Urothelium cell line (cell line): Measurements from ENCODE around the gene ZSWIM3.
"Not testable (repeated sequence)": the region's sequence is repeated elsewhere in the genome, so short reads cannot be mapped to it uniquely, and the experiment has no call there.

Experiments used
- DNase-seq: peaks from one replicate; pipeline ENCODE4 v3.0.0; 2011; ENCODE audit warnings: low spot score, mixed read lengths
- FAIRE-seq: peaks from 2 replicates; lab custom pipeline; 2011; peaks lifted over from hg19 to GRCh38; lab: Jason Lieb, UNC

The ZSWIM3 gene

GRCh38 chr20:45859916-45860315 lies 2.5 kb downstream of the ZSWIM3 start:
- DNase-seq (no peak), FAIRE-seq (no peak)

GRCh38 chr20:45860560-45861220 lies 3.3 kb downstream of the ZSWIM3 start:
- FAIRE-seq (no peak), DNase-seq (no peak)

- DNase-seq (no peak), FAIRE-seq (no peak)
These were observed 4.0 kb downstream of the ZSWIM3 start for GRCh38 chr20:45861221-45862075.

GRCh38 chr20:45863543-45864470 lies 6.4 kb downstream of the ZSWIM3 start:
- no peak for DNase-seq
- no peak for FAIRE-seq

- FAIRE-seq = no peak
- DNase-seq = no peak
These were observed 9.0 kb downstream of the ZSWIM3 start for GRCh38 chr20:45866454-45866853.

- DNase-seq (no peak), FAIRE-seq (no peak)
These were observed 9.9 kb downstream of the ZSWIM3 start for GRCh38 chr20:45867136-45867818.

GRCh38 chr20:45867819-45868176 lies 10.4 kb downstream of the ZSWIM3 start:
- FAIRE-seq (no peak), DNase-seq (peak; percentile 18)

- FAIRE-seq = no peak
These were observed 15.2 kb downstream of the ZSWIM3 start for GRCh38 chr20:45872626-45873025.

GRCh38 chr20:45873409-45874103 lies 16.1 kb downstream of the ZSWIM3 start:
- DNase-seq (no peak), FAIRE-seq (no peak)

More at GRCh38 chr20:45872626-45873025, 15.2 kb downstream of the ZSWIM3 start:
- no peak for DNase-seq

- FAIRE-seq, DNase-seq: not testable (repeated sequence)
These were observed 16.7 kb downstream of the ZSWIM3 start for GRCh38 chr20:45874104-45874481.

- DNase-seq (no peak), FAIRE-seq (no peak)
These were observed 17.2 kb downstream of the ZSWIM3 start for GRCh38 chr20:45874576-45874975.

GRCh38 chr20:45878076-45878761 lies 20.8 kb downstream of the ZSWIM3 start:
- FAIRE-seq (no peak), DNase-seq (no peak)

GRCh38 chr20:45880988-45881788 lies 23.8 kb downstream of the ZSWIM3 start, which contains the start of gene ZSWIM1:
Gene ZSWIM1, plus strand, starts transcription at chr20:45881227. Its CDS starts 1,366 bp downstream, at chr20:45882593.
- DNase-seq (peak; percentile 100), FAIRE-seq (peak; percentile 92)

- FAIRE-seq = no peak
These were observed 25.2 kb downstream of the ZSWIM3 start for GRCh38 chr20:45882469-45883099.

GRCh38 chr20:45883100-45883469 lies 25.7 kb downstream of the ZSWIM3 start:
- DNase-seq (no peak), FAIRE-seq (no peak)

More at GRCh38 chr20:45882469-45883099, 25.2 kb downstream of the ZSWIM3 start:
- DNase-seq = no peak

GRCh38 chr20:45886590-45887345 lies 29.4 kb downstream of the ZSWIM3 start:
- FAIRE-seq = no peak

GRCh38 chr20:45887346-45887715 lies 29.9 kb downstream of the ZSWIM3 start, which contains the start of gene SPATA25:
Gene SPATA25, minus strand, starts transcription at chr20:45887622. Its CDS starts 32 bp downstream, at chr20:45887590.
- no peak for FAIRE-seq
- DNase-seq = no peak

More at GRCh38 chr20:45886590-45887345, 29.4 kb downstream of the ZSWIM3 start:
- no peak for DNase-seq
